ENCODE results near the gene TOLLIP.

DNA sequence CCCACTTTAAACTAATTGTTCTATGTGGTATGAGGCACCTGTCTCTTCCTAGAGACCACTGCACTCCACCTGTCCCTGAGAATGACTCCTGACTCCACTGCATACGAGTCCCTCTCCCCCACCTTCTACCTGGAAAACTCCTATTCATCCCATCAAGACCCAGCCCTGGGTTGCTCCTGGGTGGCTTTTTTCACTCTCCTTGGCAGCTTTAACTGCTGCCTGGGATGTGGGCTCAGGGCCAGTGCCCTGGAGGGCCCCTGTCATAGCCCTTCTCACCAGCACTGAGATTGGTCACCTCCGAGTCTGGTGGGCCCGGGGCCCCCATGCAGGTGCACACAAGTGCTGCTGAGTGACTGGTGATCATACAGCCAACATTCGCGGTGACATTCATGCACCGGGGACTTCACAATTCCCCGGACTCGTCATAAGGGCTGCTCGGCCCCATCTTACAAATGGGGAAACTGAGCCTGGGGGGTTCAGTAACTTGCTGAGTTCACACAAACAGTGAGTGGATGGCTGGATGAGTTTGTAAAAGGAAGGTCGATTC, 25.9 kb upstream of the TOLLIP start:
- TF ChIP-seq SP1 (IDR thresholded peaks at IDR 0.05) (no peak), L3MBTL2 (conservative IDR thresholded peaks at IDR 0.05) (no peak), SUZ12 (IDR thresholded peaks at IDR 0.05) (no peak), FOXM1 (IDR thresholded peaks at IDR 0.05; ENCODE audit: borderline replicate concordance) (no peak), NFRKB (IDR thresholded peaks at IDR 0.05) (no peak), CTBP1 (IDR thresholded peaks at IDR 0.05; ENCODE audit: borderline replicate concordance) (no peak), FOXA1 (IDR thresholded peaks at IDR 0.05) (no peak), LEF1 (IDR thresholded peaks at IDR 0.05; ENCODE audit: borderline replicate concordance) (no peak), BHLHE40 (IDR thresholded peaks at IDR 0.05; ENCODE audit: borderline replicate concordance) (no peak), TARDBP (IDR thresholded peaks at IDR 0.05) (no peak), ELF4 (IDR thresholded peaks at IDR 0.05) (no peak), HDGF (IDR thresholded peaks at IDR 0.05; ENCODE audit: borderline replicate concordance) (no peak), FOXK2 (IDR thresholded peaks at IDR 0.05) (no peak), ARNT (IDR thresholded peaks at IDR 0.05) (no peak)
